ENCODE data around the gene FEM1B. TPM values are rescaled to one million over a fixed set of nuclear protein-coding genes. Genes with fewer than 3 reads are reported as not detected.

The FEM1B gene
- polyA plus RNA-seq, 2 of the 4 experiments (the other 2 are of a cell fraction), result 19.5 to 59.1 TPM

DNA sequence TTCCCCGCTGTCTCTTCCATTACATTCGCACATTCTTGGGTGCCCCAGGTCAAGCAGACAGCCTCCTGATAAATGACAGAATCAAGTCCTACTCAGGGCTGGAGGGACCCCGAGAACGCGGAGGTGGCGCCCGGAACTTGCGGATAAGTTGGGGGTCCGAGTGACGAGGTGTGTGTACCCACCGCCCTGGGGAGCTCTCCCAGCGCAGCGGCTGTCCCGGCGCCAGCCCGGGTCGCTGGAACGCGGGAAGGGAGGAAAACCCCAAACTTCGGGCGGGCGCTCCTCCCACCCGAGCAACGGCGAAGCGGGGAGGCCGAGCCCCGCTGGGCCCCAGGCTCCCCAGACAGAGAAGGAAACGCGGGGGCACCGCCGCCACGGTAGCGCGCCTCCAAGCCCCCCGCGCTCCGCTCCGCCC is 48.6 kb upstream of the FEM1B start:
- TF ChIP-seq TFCP2L1 (CRISPR knock-in tag; IDR thresholded peaks at IDR 0.05) (peak; percentile 28; the same call in 1 of the 2 replicates), PHF8 (IDR thresholded peaks at IDR 0.05; ENCODE audit: borderline replicate concordance, low read depth) (peak; percentile 54; the same call in 1 of the 2 replicates), ZC3H11A (IDR thresholded peaks at IDR 0.05) (0 out of 2 replicates have a peak, but pooled peaks have one; percentile 9), FOSB (CRISPR knock-in tag; IDR thresholded peaks at IDR 0.05) (no peak)
- Histone ChIP-seq H3K9me3 (no peaks in the 10 kb centered on the region), H3K4me3 (peak overlapping the region; percentile 67), H3K27ac (peak overlapping the region; percentile 94 to 96), H3K4me1 (peaks cover 25% of the 10 kb centered on the region), H3K4me2 (peak overlapping the region; percentile 80)
- FAIRE-seq (no peak), DNase-seq (ENCODE audit: low read depth in 1 of 2, low spot score in 1 of 2) (peak in 1 of 2 experiments; percentile 19), ATAC-seq (peak; percentile 8 to 46; a peak in 4 of 6 replicates)
- ChIA-PET CTCF (interaction anchor here (0.6 to 2.1 kb wide), 5 partner anchors 10 to 267 kb away, joined by 3 to 8 read pairs (median 6); no protein-coding TSS in a partner anchor), POLR2A (interaction anchor here (0.6 to 2.7 kb wide), 3 partner anchors 9 to 582 kb away, joined by 5 to 12 read pairs (median 6); partner anchors contain the start of gene FEM1B)
- WGBS (ENCODE audit: missing lambda C conversion rate), result under 1% methylated on average over 30 of the region's 39 CpGs

DNA sequence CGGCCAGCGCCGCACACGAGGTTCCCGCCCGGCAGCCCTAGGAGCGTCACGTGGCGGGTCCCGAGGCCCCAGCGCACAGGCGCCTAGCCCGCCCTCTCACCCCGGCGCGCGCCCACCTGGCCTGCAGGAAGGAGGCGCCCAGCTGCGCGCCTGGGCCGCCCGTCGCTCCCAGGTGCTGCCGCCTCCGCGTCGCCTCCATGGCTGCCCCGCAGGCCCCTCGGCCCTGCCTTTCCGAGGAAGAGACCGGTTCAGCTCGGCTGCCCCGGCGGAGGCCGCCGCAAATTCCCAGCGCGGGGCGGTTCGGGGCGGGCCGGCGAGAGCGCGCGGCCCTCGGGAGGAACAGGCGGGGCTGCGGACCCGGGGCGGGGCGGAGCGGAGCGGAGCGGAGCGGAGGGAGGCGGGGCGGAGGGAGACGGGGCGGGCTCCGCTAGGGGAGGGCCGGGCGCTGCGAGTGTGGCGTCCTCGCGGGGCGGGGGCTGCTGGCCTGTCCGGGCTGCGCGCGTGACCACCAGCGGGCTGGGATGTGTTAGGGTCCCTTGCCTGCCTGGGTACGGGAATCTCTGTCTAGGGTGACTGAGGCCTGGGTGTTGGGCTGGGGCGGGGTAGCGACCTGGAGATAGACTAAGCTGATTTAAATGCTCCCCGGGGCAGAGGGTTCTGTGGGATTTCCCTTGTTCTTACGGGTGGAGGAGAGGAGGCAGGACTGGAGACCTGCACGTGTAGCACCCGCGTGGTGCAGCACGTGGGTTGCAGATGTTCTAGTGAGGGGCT is 48.0 kb upstream of the FEM1B start, which contains the start of gene CLN6:
TSS of gene CLN6 (minus strand) at position 343 of the 771 bp plus-strand sequence. CDS start at position 199, 144 bp downstream.
- 0% methylated on average over 9 of the region's 82 CpGs for WGBS (ENCODE audit: missing lambda C conversion rate)
- Histone ChIP-seq H3K4me1 (peaks cover 25% of the 10 kb centered on the region), H3K9me3 (no peaks in the 10 kb centered on the region), H3K4me2 (peak within 1 kb of the TSS; percentile 80), H3K4me3 (peak within 1 kb of the TSS; percentile 67), H3K27ac (peak within 1 kb of the TSS; percentile 94 to 96)
- DNase-seq (ENCODE audit: low read depth in 1 of 2, low spot score in 1 of 2), result peak; percentile 83 to 88
- no peak for FAIRE-seq
- ATAC-seq, result peak; percentile 91
- ChIA-PET POLR2A (interaction anchor here (0.6 to 2.7 kb wide), 3 partner anchors 10 to 581 kb away, joined by 5 to 12 read pairs (median 6); partner anchors contain the start of gene FEM1B), CTCF (interaction anchor here (0.6 to 2.1 kb wide), 6 partner anchors 19 to 695 kb away, joined by 3 to 8 read pairs (median 4); no protein-coding TSS in a partner anchor)
- TF ChIP-seq CHD2 (IDR thresholded peaks at IDR 0.05; ENCODE audit: low read length, partially characterized antibody), result no peak
- 0 out of 2 replicates have a peak, but pooled peaks have one; percentile 31 for TF ChIP-seq BHLHE40 (IDR thresholded peaks at IDR 0.05; ENCODE audit: low read depth, low read length)
- TF ChIP-seq RFX5 (IDR thresholded peaks at IDR 0.05), result no peak
- 0 out of 2 replicates have a peak, but pooled peaks have one; percentile 2 for TF ChIP-seq MAZ (IDR thresholded peaks at IDR 0.05; ENCODE audit: borderline replicate concordance, low read depth, low read length)
- TF ChIP-seq ZFP36 (IDR thresholded peaks at IDR 0.05; ENCODE audit: borderline replicate concordance, partially characterized antibody), result no peak
- TF ChIP-seq ATOH8 (CRISPR knock-in tag; IDR thresholded peaks at IDR 0.05; ENCODE audit: low read depth), result no peak
- TF ChIP-seq, protein P1, sequence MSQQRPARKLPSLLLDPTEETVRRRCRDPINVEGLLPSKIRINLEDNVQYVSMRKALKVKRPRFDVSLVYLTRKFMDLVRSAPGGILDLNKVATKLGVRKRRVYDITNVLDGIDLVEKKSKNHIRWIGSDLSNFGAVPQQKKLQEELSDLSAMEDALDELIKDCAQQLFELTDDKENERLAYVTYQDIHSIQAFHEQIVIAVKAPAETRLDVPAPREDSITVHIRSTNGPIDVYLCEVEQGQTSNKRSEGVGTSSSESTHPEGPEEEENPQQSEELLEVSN (IDR thresholded peaks at IDR 0.05; ENCODE audit: borderline replicate concordance, low read depth), result peak; percentile 99
- 0 out of 2 replicates have a peak, but pooled peaks have one; percentile 54 for TF ChIP-seq TFCP2L1 (CRISPR knock-in tag; IDR thresholded peaks at IDR 0.05)
- TF ChIP-seq MAFK (IDR thresholded peaks at IDR 0.05; ENCODE audit: partially characterized antibody), result no peak
- TF ChIP-seq BCL3 (IDR thresholded peaks at IDR 0.05), result peak; percentile 91
- TF ChIP-seq HOXA7 (CRISPR knock-in tag; IDR thresholded peaks at IDR 0.05), result no peak
- TF ChIP-seq SREBF2 (IDR thresholded peaks at IDR 0.05), result no peak
- peak; percentile 97 for TF ChIP-seq MYC (IDR thresholded peaks at IDR 0.05; ENCODE audit: borderline replicate concordance, low read length)
- no peak for TF ChIP-seq HEYL (CRISPR knock-in tag; IDR thresholded peaks at IDR 0.05)
- TF ChIP-seq NR3C1 (IDR thresholded peaks at IDR 0.05), result no peak
- peak; percentile 43; the same call in 1 of the 2 replicates for TF ChIP-seq PBX3 (IDR thresholded peaks at IDR 0.05)
- peak; percentile 72 to 96; a peak in 4 of 5 replicates for TF ChIP-seq JUN (IDR thresholded peaks at IDR 0.05)
- peak; percentile 86 for TF ChIP-seq USF2 (IDR thresholded peaks at IDR 0.05)
- TF ChIP-seq NFE2L2 (conservative IDR thresholded peaks at IDR 0.05; ENCODE audit: low read length), result no peak
- no peak for TF ChIP-seq EHMT2 (IDR thresholded peaks at IDR 0.05; ENCODE audit: low read depth)
- TF ChIP-seq ZNF302 (CRISPR knock-in tag; IDR thresholded peaks at IDR 0.05), result no peak
- no peak for TF ChIP-seq FOXS1 (CRISPR knock-in tag; IDR thresholded peaks at IDR 0.05)
- no peak for TF ChIP-seq HDAC2 (IDR thresholded peaks at IDR 0.05)
- peak; percentile 60; the same call in 1 of the 2 replicates for TF ChIP-seq PHF8 (IDR thresholded peaks at IDR 0.05; ENCODE audit: borderline replicate concordance, low read depth)
- TF ChIP-seq HMGXB4 (CRISPR knock-in tag; IDR thresholded peaks at IDR 0.05; ENCODE audit: borderline replicate concordance), result no peak
- no peak for TF ChIP-seq RNF2 (IDR thresholded peaks at IDR 0.05; ENCODE audit: borderline replicate concordance, low read depth)
